K562 (cell line): ENCODE results near the gene POLN. TPM values are rescaled to one million over a fixed set of nuclear protein-coding genes. Genes with fewer than 3 reads are reported as not detected.

Experiments
- ARID2 ChIP-seq: fragments of 450-650 bp; IDR thresholded peaks from 2 replicates; pipeline ENCODE4 v1.6.1; 2017; ENCODE audit warnings: antibody characterized with exemption, mild to moderate bottlenecking
- CHD1 ChIP-seq: fragments of 200-600 bp; sonication (generic); IDR thresholded peaks from one replicate; pipeline ENCODE4 v1.6.1; 2012; ENCODE audit warnings: mild to moderate bottlenecking, moderate library complexity, low read length, inconsistent platforms
- HDGF ChIP-seq: fragments of 450-650 bp; IDR thresholded peaks from 2 replicates; pipeline ENCODE4 v1.6.1; 2016
- KAT7 ChIP-seq: sonication (generic); formaldehyde crosslinking; IDR thresholded peaks from 2 replicates; pipeline ENCODE4 v1.8.0; 2022; ENCODE audit warnings: missing genetic modification reagents, mild to moderate bottlenecking, borderline replicate concordance
- MXI1 ChIP-seq: IDR thresholded peaks from 2 replicates; pipeline ENCODE4 v1.6.1; 2011; ENCODE audit warnings: low read depth, mild to moderate bottlenecking, improper control_type of control experiment, low read length
- POLR2AphosphoS2 ChIP-seq: IDR thresholded peaks from 2 replicates; pipeline ENCODE4 v1.6.1; 2012; ENCODE audit warnings: low read length, improper control_type of control experiment
- PRDM10 ChIP-seq: fragments of 450-650 bp; IDR thresholded peaks from 2 replicates; pipeline ENCODE4 v1.6.1; 2018; ENCODE audit not compliant: partially characterized antibody
- SAFB2 ChIP-seq: fragments of 200-400 bp; formaldehyde crosslinking; IDR thresholded peaks from 2 replicates; pipeline ENCODE4 v1.6.1; 2018; ENCODE audit warnings: borderline replicate concordance, low read length, low read depth, moderate library complexity; ENCODE audit not compliant: severe bottlenecking
- ZFX ChIP-seq: sonication (generic); formaldehyde crosslinking; IDR thresholded peaks from 2 replicates; pipeline ENCODE4 v1.8.0; 2022; ENCODE audit warnings: mild to moderate bottlenecking, missing genetic modification reagents, moderate library complexity
- ZKSCAN8 ChIP-seq: fragments of 200-800 bp; sonication (Bioruptor generic); IDR thresholded peaks from 2 replicates; pipeline ENCODE4 v1.6.1; 2016; ENCODE audit warnings: missing genetic modification characterization, missing compliant biosample characterization
- ZMIZ1 ChIP-seq, 2 experiments: fragments of 150-350 bp in 1 of 2; IDR thresholded peaks; 2 replicates each; pipeline ENCODE4 v1.6.1; 2012 to 2016; ENCODE audit warnings: low read depth in 2 of 2, low read length in 2 of 2, mild to moderate bottlenecking in 1 of 2, moderate library complexity in 1 of 2
- ZNF347 ChIP-seq: fragments of 450-650 bp; formaldehyde crosslinking; IDR thresholded peaks from 2 replicates; pipeline ENCODE4 v1.4.0; 2020; ENCODE audit warnings: low read depth, mild to moderate bottlenecking, moderate library complexity
- polyA plus RNA-seq, 8 experiments: library from polyadenylated mRNA; depleted of rRNA in 4 of 8; stranded (reverse) in 5 of 8; unstranded in 3 of 8; fragments of >200 nt; fragmentation: Nextera tagmentation in 2 of 8; fragmentation: Illumina TruSeq in 1 of 8; extraction: Ambion mirVana in 2 of 8; extraction: Trizol in 1 of 8; gene quantifications; 2 replicates each; pipeline versions ENCODE4 v1.2.1 to v1.2.3, GENCODE V29; 2011 to 2014; ENCODE audit warnings: inconsistent platforms in 1 of 8, missing spikeins in 1 of 8
- total RNA-seq, 7 experiments: library from RNA; depleted of rRNA in 6 of 7; stranded (reverse); fragments of >200 nt in 6 of 7; fragmentation: Illumina TruSeq in 2 of 7; extraction: Trizol in 2 of 7; gene quantifications; 2 replicates each; pipeline versions ENCODE4 v1.2.1 to v1.2.3, GENCODE V29; 2011 to 2021; ENCODE audit warnings: low replicate concordance in 1 of 7
- TF ChIP-seq, protein P1 (sequence below): IDR thresholded peaks from 2 replicates; pipeline ENCODE4 v1.6.1; 2012; ENCODE audit warnings: low read depth, low read length, improper control_type of control experiment, borderline replicate concordance
- TF ChIP-seq, protein P2 (sequence below), 2 experiments: IDR thresholded peaks; 2 replicates each; pipeline ENCODE4 v1.6.1; 2012; ENCODE audit warnings: improper control_type of control experiment in 2 of 2, low read depth in 2 of 2, low read length in 2 of 2, borderline replicate concordance in 1 of 2

The POLN gene
- total and polyA plus RNA-seq, 9 of the 15 experiments (the other 6 are each of a cell fraction or from before 2014, with no cell fraction given), result 0.08 to 0.91 (median 0.32) TPM

DNA sequence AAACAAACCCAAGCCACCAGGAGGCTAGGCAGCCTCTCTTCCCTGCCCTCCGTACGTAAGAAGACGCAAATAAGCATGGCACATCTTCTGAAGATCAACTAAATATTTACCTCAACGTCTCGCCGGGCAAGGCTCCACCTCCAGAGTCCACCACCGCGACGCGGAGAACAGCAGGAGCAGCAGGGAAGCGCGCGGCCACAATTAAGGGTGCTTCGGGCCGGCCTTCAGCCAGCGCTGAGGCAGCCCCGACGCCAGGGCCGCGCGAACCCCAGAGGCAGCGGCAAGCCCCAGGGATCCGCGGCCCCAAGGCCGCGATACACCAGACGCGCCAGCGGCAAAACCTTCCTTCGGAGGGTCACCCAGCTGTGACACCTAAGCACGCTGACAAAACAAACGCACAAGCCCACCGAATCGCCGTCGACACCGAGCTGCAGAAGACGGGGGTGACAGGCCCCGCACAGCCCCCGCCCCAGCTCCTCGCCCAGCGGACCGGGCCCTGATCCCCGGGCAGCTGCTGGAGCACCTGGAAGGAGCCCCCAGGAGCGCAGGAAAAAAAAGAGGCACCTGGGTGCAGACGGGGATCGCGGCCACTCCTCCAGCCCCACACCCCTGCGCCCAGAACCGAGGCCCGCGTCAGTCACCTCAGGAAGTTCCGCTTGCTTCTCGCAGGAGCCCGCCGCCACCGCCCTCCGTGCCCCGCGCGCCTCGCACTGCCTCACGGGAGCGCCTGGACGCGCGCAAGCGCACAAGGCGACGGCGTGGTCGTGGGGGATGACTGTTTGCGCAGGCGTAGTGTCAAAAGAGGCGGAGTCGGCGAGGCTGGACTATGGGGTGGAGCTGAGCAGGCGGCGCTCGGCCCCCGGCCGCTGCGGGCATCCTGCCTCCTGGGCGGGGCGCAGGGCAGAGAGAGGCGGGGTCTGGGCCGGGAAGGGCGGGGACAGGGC lies at the start of gene POLN, which contains the start of gene HAUS3 (continued):
- no peak for TF ChIP-seq ZKSCAN8 (CRISPR knock-in tag)
- TF ChIP-seq ARID2, result 0 out of 2 replicates have a peak, but pooled peaks have one; percentile 24
- peak; percentile 89 for TF ChIP-seq CHD1
- TF ChIP-seq, protein P1, sequence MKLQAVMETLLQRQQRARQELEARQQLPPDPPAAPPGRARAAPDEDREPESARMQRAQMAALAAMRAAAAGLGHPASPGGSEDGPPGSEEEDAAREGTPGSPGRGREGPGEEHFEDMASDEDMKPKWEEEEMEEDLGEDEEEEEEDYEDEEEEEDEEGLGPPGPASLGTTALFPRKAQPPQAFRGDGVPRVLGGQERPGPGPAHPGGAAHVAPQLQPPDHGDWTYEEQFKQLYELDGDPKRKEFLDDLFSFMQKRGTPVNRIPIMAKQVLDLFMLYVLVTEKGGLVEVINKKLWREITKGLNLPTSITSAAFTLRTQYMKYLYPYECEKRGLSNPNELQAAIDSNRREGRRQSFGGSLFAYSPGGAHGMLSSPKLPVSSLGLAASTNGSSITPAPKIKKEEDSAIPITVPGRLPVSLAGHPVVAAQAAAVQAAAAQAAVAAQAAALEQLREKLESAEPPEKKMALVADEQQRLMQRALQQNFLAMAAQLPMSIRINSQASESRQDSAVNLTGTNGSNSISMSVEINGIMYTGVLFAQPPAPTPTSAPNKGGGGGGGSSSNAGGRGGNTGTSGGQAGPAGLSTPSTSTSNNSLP, result no peak
- TF ChIP-seq ZFX (CRISPR knock-in tag), result peak; percentile 95
- TF ChIP-seq PRDM10, result peak; percentile 94
- TF ChIP-seq HDGF, result no peak
- TF ChIP-seq KAT7 (CRISPR knock-in tag), result peak; percentile 90
- TF ChIP-seq MXI1, result 0 out of 2 replicates have a peak, but pooled peaks have one; percentile 18
- TF ChIP-seq, protein P2, sequence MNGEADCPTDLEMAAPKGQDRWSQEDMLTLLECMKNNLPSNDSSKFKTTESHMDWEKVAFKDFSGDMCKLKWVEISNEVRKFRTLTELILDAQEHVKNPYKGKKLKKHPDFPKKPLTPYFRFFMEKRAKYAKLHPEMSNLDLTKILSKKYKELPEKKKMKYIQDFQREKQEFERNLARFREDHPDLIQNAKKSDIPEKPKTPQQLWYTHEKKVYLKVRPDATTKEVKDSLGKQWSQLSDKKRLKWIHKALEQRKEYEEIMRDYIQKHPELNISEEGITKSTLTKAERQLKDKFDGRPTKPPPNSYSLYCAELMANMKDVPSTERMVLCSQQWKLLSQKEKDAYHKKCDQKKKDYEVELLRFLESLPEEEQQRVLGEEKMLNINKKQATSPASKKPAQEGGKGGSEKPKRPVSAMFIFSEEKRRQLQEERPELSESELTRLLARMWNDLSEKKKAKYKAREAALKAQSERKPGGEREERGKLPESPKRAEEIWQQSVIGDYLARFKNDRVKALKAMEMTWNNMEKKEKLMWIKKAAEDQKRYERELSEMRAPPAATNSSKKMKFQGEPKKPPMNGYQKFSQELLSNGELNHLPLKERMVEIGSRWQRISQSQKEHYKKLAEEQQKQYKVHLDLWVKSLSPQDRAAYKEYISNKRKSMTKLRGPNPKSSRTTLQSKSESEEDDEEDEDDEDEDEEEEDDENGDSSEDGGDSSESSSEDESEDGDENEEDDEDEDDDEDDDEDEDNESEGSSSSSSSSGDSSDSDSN (IDR thresholded peaks at IDR 0.05; ENCODE audit: borderline replicate concordance in 1 of 2, low read depth in 2 of 2, low read length in 2 of 2), result peak in 1 of 2 experiments; percentile 94; a peak in 3 of 4 replicates
- no peak; a peak in 1 of 4 replicates for TF ChIP-seq ZMIZ1 (IDR thresholded peaks at IDR 0.05; ENCODE audit: low read depth in 2 of 2, low read length in 2 of 2)
- TF ChIP-seq ZNF347 (CRISPR knock-in tag), result no peak
- TF ChIP-seq POLR2AphosphoS2, result no peak
- no peak for TF ChIP-seq SAFB2
